DOHH2 (cell line): ENCODE measurements around the gene SPINT2.

ENCODE experiments used
- H3F3A ChIP-seq: fragments of 200-600 bp; sonication (generic), shearing (Covaris generic); 2 replicates; pipeline ENCODE4 v1.6.0; 2016; ENCODE audit warnings: antibody characterized with exemption, mild to moderate bottlenecking; ENCODE audit not compliant: control insufficient read depth, insufficient read depth
- H3K27ac ChIP-seq: fragments of 200-600 bp; sonication (generic); 2 replicates; pipeline ENCODE4 v1.5.1; 2014; ENCODE audit warnings: low read depth, mild to moderate bottlenecking, low read length, moderate library complexity
- H3K27me3 ChIP-seq: fragments of 200-600 bp; sonication (generic); 2 replicates; pipeline ENCODE4 v1.6.1; 2014; ENCODE audit warnings: mild to moderate bottlenecking, low read length, mixed read lengths; ENCODE audit not compliant: control insufficient read depth
- H3K36me3 ChIP-seq: fragments of 200-600 bp; sonication (generic); 2 replicates; pipeline ENCODE4 v1.6.1; 2014; ENCODE audit warnings: mild to moderate bottlenecking, low read length, moderate library complexity, mixed read lengths; ENCODE audit not compliant: control insufficient read depth
- H3K4me1 ChIP-seq: fragments of 200-600 bp; sonication (generic); 2 replicates; pipeline ENCODE4 v1.6.1; 2014; ENCODE audit warnings: mild to moderate bottlenecking, low read length, mixed read lengths; ENCODE audit not compliant: control insufficient read depth
- H3K4me2 ChIP-seq: fragments of 200-600 bp; sonication (generic); 2 replicates; pipeline ENCODE4 v1.6.0; 2014; ENCODE audit warnings: mild to moderate bottlenecking, low read length, moderate library complexity
- H3K4me3 ChIP-seq: fragments of 200-600 bp; sonication (generic); 2 replicates; pipeline ENCODE4 v1.5.1; 2014; ENCODE audit warnings: mild to moderate bottlenecking, low read length, mixed read lengths
- H3K79me2 ChIP-seq: fragments of 200-600 bp; sonication (generic); 2 replicates; pipeline ENCODE4 v1.6.1; 2014; ENCODE audit warnings: mild to moderate bottlenecking, low read length, mixed read lengths; ENCODE audit not compliant: control insufficient read depth
- H3K9me2 ChIP-seq: fragments of 200-600 bp; sonication (generic); replicated peaks from 2 replicates; pipeline ENCODE4 v1.6.1; 2014; ENCODE audit warnings: mild to moderate bottlenecking, low read length, mixed read lengths; ENCODE audit not compliant: control insufficient read depth
- H3K9me3 ChIP-seq: fragments of 200-600 bp; sonication (generic); 2 replicates; pipeline ENCODE4 v1.6.1; 2014; ENCODE audit warnings: antibody characterized with exemption, low read length, mixed read lengths; ENCODE audit not compliant: control insufficient read depth, insufficient read depth
- H4K20me1 ChIP-seq: fragments of 200-600 bp; sonication (generic); 2 replicates; pipeline ENCODE4 v1.6.0; 2014; ENCODE audit warnings: low read depth, mild to moderate bottlenecking, antibody characterized with exemption, low read length, moderate library complexity; ENCODE audit not compliant: control insufficient read depth, insufficient read depth
- CTCF ChIP-seq: fragments of 200-600 bp; sonication (generic); IDR thresholded peaks from one replicate; pipeline ENCODE4 v1.5.1; 2014; ENCODE audit warnings: antibody characterized with exemption, mild to moderate bottlenecking, low read depth, low read length; ENCODE audit not compliant: poor library complexity, severe bottlenecking
- EZH2phosphoT487 ChIP-seq: fragments of 200-600 bp; sonication (generic); IDR thresholded peaks from 2 replicates; pipeline ENCODE4 v1.6.1; 2017; ENCODE audit warnings: borderline replicate concordance, mild to moderate bottlenecking, antibody characterized with exemption, low read length, moderate library complexity, mixed read lengths

Gene SPINT2

GRCh38 chr19:38288123-38288855, 23.9 kb downstream of the SPINT2 start:
- Histone ChIP-seq H3K27ac (no peak overlapping the region), H3K4me2 (no peak overlapping the region), H3K27me3 (no peaks in the 10 kb centered on the region), H3K4me1 (peaks cover 11% of the 10 kb centered on the region), H3K79me2 (no peaks in the 10 kb centered on the region), H3K9me2 (no peaks in the 10 kb centered on the region), H3F3A (no peaks in the 10 kb centered on the region), H3K4me3 (no peak overlapping the region), H3K36me3 (no peaks in the 10 kb centered on the region), H4K20me1 (no peaks in the 10 kb centered on the region), H3K9me3 (no peaks in the 10 kb centered on the region)
- TF ChIP-seq CTCF: no peak
- TF ChIP-seq EZH2phosphoT487: no peak

GRCh38 chr19:38289955-38290354, 25.6 kb downstream of the SPINT2 start:
- TF ChIP-seq CTCF: no peak
- no peak for TF ChIP-seq EZH2phosphoT487
- H4K20me1 ChIP-seq: no peaks in the 10 kb centered on the region
- H3K4me2 ChIP-seq: no peak overlapping the region
- H3K9me2 ChIP-seq: no peaks in the 10 kb centered on the region
- H3K79me2 ChIP-seq: no peaks in the 10 kb centered on the region
- no peaks in the 10 kb centered on the region for H3K27me3 ChIP-seq
- H3K9me3 ChIP-seq: no peaks in the 10 kb centered on the region
- no peak overlapping the region for H3K27ac ChIP-seq
- no peaks in the 10 kb centered on the region for H3F3A ChIP-seq
- no peak overlapping the region for H3K4me3 ChIP-seq
- peaks cover 2% of the 10 kb centered on the region for H3K4me1 ChIP-seq
- no peaks in the 10 kb centered on the region for H3K36me3 ChIP-seq

GRCh38 chr19:38290631-38291147, 26.3 kb downstream of the SPINT2 start:
- Histone ChIP-seq H3K27ac (no peak overlapping the region), H3K27me3 (no peaks in the 10 kb centered on the region), H3K79me2 (no peaks in the 10 kb centered on the region), H3K9me2 (no peaks in the 10 kb centered on the region), H4K20me1 (no peaks in the 10 kb centered on the region), H3K4me2 (no peak overlapping the region), H3K36me3 (no peaks in the 10 kb centered on the region), H3F3A (no peaks in the 10 kb centered on the region), H3K4me3 (no peak overlapping the region), H3K9me3 (no peaks in the 10 kb centered on the region), H3K4me1 (no peaks in the 10 kb centered on the region)
- no peak for TF ChIP-seq EZH2phosphoT487
- TF ChIP-seq CTCF: no peak
